Measurements from ENCODE around the gene KLHDC4.

Gene KLHDC4

DNA sequence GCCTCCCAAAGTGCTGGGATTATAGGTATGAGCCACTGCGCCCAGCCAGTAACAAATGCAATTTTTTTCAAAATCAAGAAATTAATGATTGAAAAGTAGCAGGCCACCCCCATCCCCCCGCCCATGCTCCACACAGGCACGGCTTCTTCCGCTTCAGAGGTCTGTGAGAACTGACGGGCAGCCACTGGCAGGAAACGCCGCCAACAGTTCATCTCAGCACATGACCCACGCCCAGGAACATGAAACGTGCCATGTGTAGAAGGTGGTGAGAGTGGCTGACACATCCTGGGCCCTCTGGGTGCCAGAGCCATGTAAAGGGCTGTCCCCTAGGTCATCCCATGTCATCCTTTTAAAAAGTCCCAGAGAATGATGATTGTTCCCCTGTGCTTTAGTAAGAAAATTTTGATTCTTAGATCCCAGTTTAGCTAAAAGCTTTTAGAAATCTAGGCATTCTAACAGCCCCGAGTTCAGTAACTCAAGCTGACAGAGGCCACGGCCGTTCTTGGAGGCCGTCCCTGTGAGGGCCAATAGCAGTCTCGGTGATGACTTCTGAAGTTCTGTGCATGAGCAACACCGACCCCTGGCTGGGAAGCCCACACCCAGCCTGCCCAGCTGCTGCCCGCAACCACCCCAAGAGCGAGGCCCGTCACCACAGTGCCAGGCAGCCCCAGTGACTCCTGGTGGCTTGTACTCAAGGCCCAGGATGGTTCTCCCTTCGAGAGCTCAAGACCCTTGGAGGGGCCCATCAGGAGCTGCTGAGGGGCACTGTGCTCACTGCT lies 52.1 kb downstream of the KLHDC4 start:
- TF ChIP-seq YY1 (IDR thresholded peaks at IDR 0.05; ENCODE audit: insufficient read depth, insufficient read length) (no peak), SUZ12 (IDR thresholded peaks at IDR 0.05; ENCODE audit: extremely low read depth, insufficient read depth, insufficient read length) (no peak), ZNF274 (IDR thresholded peaks at IDR 0.05; ENCODE audit: low read depth, low read length) (no peak)
- no peak overlapping the region for H3K9ac ChIP-seq (ENCODE audit: insufficient read length, low read depth)
- H3K4me1 ChIP-seq (ENCODE audit: insufficient read depth, insufficient read length), result peaks cover 2% of the 10 kb centered on the region
- H3K27me3 ChIP-seq (ENCODE audit: insufficient read depth, insufficient read length), result no peaks in the 10 kb centered on the region
- no peak for DNase-seq (ENCODE audit: low read depth, low spot score)
- no peaks in the 10 kb centered on the region; the same call in 1 of the 2 replicates for H3K9me3 ChIP-seq (ENCODE audit: insufficient read depth, low read length)
- peaks cover 88% of the 10 kb centered on the region for H3K36me3 ChIP-seq (ENCODE audit: insufficient read depth, insufficient read length, low read length)
- H3K4me3 ChIP-seq (ENCODE audit: insufficient read length, low read depth), result no peak overlapping the region

DNA sequence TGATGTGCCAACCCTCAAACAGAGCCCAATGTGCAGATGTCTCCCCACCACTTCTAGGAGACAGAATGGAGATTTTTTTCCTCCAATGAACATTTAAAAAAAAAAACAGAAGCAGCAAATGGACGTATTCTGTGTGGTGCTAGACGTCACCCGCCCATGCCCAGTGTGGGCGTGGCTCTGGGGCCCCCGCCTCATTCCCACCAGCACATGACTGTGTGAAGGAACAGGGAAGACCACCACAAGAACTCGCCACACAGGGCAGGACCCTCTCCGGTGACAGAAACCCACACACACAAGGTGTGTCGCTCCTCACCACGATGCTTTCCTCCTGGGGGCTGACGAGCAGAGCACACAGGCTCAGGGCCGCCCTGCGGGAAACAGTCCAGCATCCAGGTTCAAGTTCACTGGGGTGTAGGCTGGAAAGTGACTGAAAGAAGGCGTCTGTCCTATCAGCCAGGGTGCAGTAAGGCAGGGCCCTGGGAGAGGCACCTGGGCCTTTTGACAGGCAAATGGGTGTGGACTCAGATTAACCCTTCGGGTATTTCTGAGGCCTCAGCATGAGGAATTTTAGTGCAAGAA lies 53.5 kb downstream of the KLHDC4 start:
- H3K9ac ChIP-seq (ENCODE audit: insufficient read length, low read depth), result no peak overlapping the region
- no peak for TF ChIP-seq SUZ12 (IDR thresholded peaks at IDR 0.05; ENCODE audit: extremely low read depth, insufficient read depth, insufficient read length)
- no peak for TF ChIP-seq YY1 (IDR thresholded peaks at IDR 0.05; ENCODE audit: insufficient read depth, insufficient read length)
- TF ChIP-seq ZNF274 (IDR thresholded peaks at IDR 0.05; ENCODE audit: low read depth, low read length), result no peak

DNA sequence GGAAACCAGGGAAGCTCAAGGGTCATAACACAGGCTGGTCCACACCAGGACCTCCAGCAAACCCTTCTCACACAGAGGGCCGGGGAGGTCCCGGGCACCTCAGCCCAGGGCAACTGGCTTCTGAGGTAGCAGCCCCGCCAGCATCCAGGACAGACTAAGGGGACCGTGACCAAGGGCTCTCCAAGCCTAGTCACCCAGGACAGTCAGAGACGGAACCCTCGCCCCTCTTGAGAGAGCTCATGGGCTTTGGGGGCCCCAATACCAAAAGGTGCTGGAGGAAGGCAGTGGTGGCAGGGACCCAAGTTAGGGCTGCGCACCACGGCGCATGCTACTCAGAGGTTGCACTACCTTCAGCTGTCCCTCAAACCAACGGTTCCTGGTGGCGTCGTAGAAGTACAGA lies 54.9 kb downstream of the KLHDC4 start:
- Histone ChIP-seq H3K36me3 (ENCODE audit: insufficient read depth, insufficient read length, low read length) (peaks cover 93% of the 10 kb centered on the region), H3K27me3 (ENCODE audit: insufficient read depth, insufficient read length) (no peaks in the 10 kb centered on the region), H3K4me3 (ENCODE audit: insufficient read length, low read depth) (no peak overlapping the region), H3K4me1 (ENCODE audit: insufficient read depth, insufficient read length) (peaks cover 14% of the 10 kb centered on the region), H3K9ac (ENCODE audit: insufficient read length, low read depth) (no peak overlapping the region), H3K9me3 (ENCODE audit: insufficient read depth, low read length) (no peaks in the 10 kb centered on the region)
- no peak for TF ChIP-seq YY1 (IDR thresholded peaks at IDR 0.05; ENCODE audit: insufficient read depth, insufficient read length)
- TF ChIP-seq SUZ12 (IDR thresholded peaks at IDR 0.05; ENCODE audit: extremely low read depth, insufficient read depth, insufficient read length), result no peak
- TF ChIP-seq ZNF274 (IDR thresholded peaks at IDR 0.05; ENCODE audit: low read depth, low read length), result no peak
- DNase-seq (ENCODE audit: low read depth, low spot score), result no peak

More for the DNA sequence above, 53.5 kb downstream of the KLHDC4 start:
- Histone ChIP-seq H3K4me3 (ENCODE audit: insufficient read length, low read depth) (no peak overlapping the region), H3K9me3 (ENCODE audit: insufficient read depth, low read length) (no peaks in the 10 kb centered on the region), H3K27me3 (ENCODE audit: insufficient read depth, insufficient read length) (no peaks in the 10 kb centered on the region), H3K4me1 (ENCODE audit: insufficient read depth, insufficient read length) (peaks cover 7% of the 10 kb centered on the region), H3K36me3 (ENCODE audit: insufficient read depth, insufficient read length, low read length) (peaks cover 94% of the 10 kb centered on the region)
- no peak for DNase-seq (ENCODE audit: low read depth, low spot score)

DNA sequence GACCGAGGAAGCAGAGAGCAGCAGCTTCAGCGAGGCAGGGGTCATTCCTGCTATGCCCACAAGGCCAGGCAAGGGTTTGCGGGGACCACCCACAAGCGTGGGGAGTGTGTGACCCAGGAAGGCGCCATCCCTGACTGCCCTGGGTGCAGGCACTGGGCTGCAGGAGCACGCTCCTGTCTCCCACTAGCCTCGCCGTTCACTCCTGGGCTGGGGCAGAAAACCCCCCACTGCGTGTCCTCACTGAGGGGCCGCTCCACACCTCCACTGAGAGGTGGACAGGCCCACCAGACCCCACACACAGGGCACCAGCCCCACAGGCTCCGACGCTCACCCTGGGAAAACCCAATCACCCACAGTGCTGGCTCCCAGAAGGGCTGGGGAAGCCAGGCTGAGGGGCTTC lies 56.1 kb downstream of the KLHDC4 start:
- no peaks in the 10 kb centered on the region for H3K9me3 ChIP-seq (ENCODE audit: insufficient read depth, low read length)
- no peak for TF ChIP-seq YY1 (IDR thresholded peaks at IDR 0.05; ENCODE audit: insufficient read depth, insufficient read length)
- TF ChIP-seq SUZ12 (IDR thresholded peaks at IDR 0.05; ENCODE audit: extremely low read depth, insufficient read depth, insufficient read length), result no peak
- no peak for TF ChIP-seq ZNF274 (IDR thresholded peaks at IDR 0.05; ENCODE audit: low read depth, low read length)
- H3K27me3 ChIP-seq (ENCODE audit: insufficient read depth, insufficient read length), result no peaks in the 10 kb centered on the region
- peaks cover 88% of the 10 kb centered on the region for H3K36me3 ChIP-seq (ENCODE audit: insufficient read depth, insufficient read length, low read length)
- H3K4me3 ChIP-seq (ENCODE audit: insufficient read length, low read depth), result no peak overlapping the region
- peaks cover 14% of the 10 kb centered on the region for H3K4me1 ChIP-seq (ENCODE audit: insufficient read depth, insufficient read length)
- H3K9ac ChIP-seq (ENCODE audit: insufficient read length, low read depth), result no peak overlapping the region
- DNase-seq (ENCODE audit: low read depth, low spot score), result no peak

DNA sequence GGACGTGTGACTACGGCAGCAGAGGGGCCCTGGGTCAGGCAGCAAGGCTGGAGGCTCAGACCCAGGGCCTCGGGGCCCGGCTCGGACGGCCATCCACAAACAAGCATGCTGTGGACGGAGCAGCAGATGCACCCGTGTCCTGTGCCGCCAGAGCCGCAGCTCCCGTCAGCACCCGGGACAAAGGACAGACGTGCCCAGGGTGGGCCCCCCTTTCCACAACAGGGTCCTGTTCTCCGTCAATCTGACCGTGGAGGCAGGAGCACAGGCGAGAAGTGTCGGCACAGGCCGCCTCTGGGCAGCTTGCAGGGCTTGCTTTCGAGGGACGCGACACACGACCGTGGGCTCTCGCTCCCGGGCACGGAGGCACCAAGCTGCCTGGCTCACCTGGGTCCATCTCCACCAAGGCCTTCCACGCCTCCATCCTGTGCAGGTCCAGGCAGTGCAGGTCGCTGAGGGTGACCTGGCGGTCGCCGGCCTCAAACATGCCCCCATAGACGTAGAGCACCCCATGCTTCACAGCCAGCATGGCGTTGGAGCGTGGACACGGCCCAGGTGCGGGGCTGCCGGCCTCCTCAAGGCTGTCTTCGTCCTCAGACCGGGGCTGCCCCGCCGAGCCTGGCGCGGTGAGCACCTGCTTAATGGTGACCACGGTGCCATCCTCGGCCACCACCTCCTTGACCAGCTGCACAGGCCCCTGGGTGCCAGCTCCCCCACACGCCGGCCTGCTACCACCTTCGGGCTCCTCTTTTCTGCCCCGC lies 56.7 kb downstream of the KLHDC4 start:
- H3K9me3 ChIP-seq (ENCODE audit: insufficient read depth, low read length), result no peaks in the 10 kb centered on the region
- no peaks in the 10 kb centered on the region for H3K27me3 ChIP-seq (ENCODE audit: insufficient read depth, insufficient read length)
- TF ChIP-seq SUZ12 (IDR thresholded peaks at IDR 0.05; ENCODE audit: extremely low read depth, insufficient read depth, insufficient read length) (no peak), YY1 (IDR thresholded peaks at IDR 0.05; ENCODE audit: insufficient read depth, insufficient read length) (no peak), ZNF274 (IDR thresholded peaks at IDR 0.05; ENCODE audit: low read depth, low read length) (no peak)
- H3K4me1 ChIP-seq (ENCODE audit: insufficient read depth, insufficient read length), result peaks cover 14% of the 10 kb centered on the region
- no peak overlapping the region for H3K4me3 ChIP-seq (ENCODE audit: insufficient read length, low read depth)
- H3K36me3 ChIP-seq (ENCODE audit: insufficient read depth, insufficient read length, low read length), result peaks cover 82% of the 10 kb centered on the region
- DNase-seq (ENCODE audit: low read depth, low spot score), result no peak
- H3K9ac ChIP-seq (ENCODE audit: insufficient read length, low read depth), result no peak overlapping the region

DNA sequence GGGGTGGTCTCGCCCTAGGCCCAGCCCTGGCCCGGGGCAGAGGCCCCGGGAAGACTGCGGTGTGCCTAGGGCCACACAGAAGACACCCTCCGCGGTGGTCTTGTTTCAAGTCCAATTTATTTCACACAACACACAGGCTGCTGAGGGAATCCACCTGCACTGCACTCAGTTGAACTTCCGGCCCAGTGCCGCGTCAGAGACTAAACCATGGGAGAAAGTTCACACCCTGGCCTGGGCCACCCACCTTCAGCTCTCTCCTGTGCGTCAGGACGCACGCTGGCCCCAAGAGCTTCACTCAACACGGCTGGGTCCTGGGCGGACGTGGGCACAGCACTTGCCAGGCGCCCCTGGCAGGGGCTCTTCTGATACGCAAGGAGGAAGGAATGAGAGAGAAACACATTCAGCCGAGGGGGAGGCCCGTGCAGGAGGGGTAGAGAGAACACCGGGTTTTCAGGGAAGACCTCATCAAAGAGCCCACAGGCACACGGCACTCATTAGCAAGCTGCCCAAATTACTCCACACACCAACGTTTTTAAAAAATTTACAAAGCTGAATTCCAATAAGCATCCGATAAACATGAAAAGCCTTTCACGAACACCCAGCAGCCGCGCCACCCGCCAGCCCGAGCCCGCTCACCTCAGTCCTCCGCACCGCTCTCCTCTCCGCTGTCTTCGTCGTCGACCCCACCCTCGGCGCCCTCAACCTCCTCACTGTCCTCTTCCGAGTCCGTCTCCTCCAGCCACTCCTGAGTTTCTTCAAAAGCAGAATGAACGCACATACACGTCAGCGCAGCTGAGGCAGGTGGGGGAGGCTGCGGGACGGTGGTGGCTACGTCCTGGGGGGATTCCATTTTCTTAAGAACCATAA lies 57.8 kb downstream of the KLHDC4 start:
- no peak overlapping the region for H3K9ac ChIP-seq (ENCODE audit: insufficient read length, low read depth)
- H3K9me3 ChIP-seq (ENCODE audit: insufficient read depth, low read length), result no peaks in the 10 kb centered on the region
- H3K4me3 ChIP-seq (ENCODE audit: insufficient read length, low read depth), result no peak overlapping the region
- DNase-seq (ENCODE audit: low read depth, low spot score), result no peak
- peaks cover 84% of the 10 kb centered on the region for H3K36me3 ChIP-seq (ENCODE audit: insufficient read depth, insufficient read length, low read length)
- H3K27me3 ChIP-seq (ENCODE audit: insufficient read depth, insufficient read length), result no peaks in the 10 kb centered on the region
- peaks cover 14% of the 10 kb centered on the region for H3K4me1 ChIP-seq (ENCODE audit: insufficient read depth, insufficient read length)
- no peak for TF ChIP-seq YY1 (IDR thresholded peaks at IDR 0.05; ENCODE audit: insufficient read depth, insufficient read length)

Measured in NT2/D1 (cell line).